HL-60 (cell line): Measurements from ENCODE around the gene TRPM2.

Experiments
- DNase-seq, 2 experiments: peaks; one replicate each; pipeline ENCODE4 v3.0.0-alpha.2; 2010 to 2020; ENCODE audit warnings: low read depth in 1 of 2, low spot score in 1 of 2
- H3K27ac ChIP-seq: fragments of 250-450 bp; sonication (Bioruptor Pico); replicated peaks from 2 replicates; pipeline ENCODE4 v1.5.1; 2020; ENCODE audit warnings: mild to moderate bottlenecking, moderate library complexity
- H3K27me3 ChIP-seq: fragments of 250-450 bp; sonication (Bioruptor Pico); 2 replicates; pipeline ENCODE4 v1.5.1; 2021; ENCODE audit warnings: mild to moderate bottlenecking, moderate library complexity; ENCODE audit not compliant: insufficient read depth, poor library complexity, severe bottlenecking
- H3K4me3 ChIP-seq: replicated peaks from 2 replicates; pipeline ENCODE4 v1.5.1; 2011; ENCODE audit warnings: mild to moderate bottlenecking, control low read depth, low read length; ENCODE audit not compliant: insufficient read depth
- GABPA ChIP-seq: IDR thresholded peaks from 2 replicates; pipeline ENCODE4 v1.6.1; 2012; ENCODE audit warnings: low read depth
- POLR2AphosphoS5 ChIP-seq: IDR thresholded peaks from 2 replicates; pipeline ENCODE4 v1.6.1; 2012; ENCODE audit warnings: low read depth
- SPI1 ChIP-seq: IDR thresholded peaks from 2 replicates; pipeline ENCODE4 v1.6.1; 2012; ENCODE audit warnings: low read depth, mild to moderate bottlenecking, borderline replicate concordance
- TF ChIP-seq, protein P1 (sequence below): IDR thresholded peaks from one replicate; pipeline ENCODE4 v1.5.1; 2011; ENCODE audit warnings: low read length, control low read depth, inconsistent platforms; ENCODE audit not compliant: insufficient read depth
- TF ChIP-seq, protein P2 (sequence below): IDR thresholded peaks from 2 replicates; pipeline ENCODE4 v1.6.1; 2012; ENCODE audit warnings: low read depth; ENCODE audit not compliant: insufficient replicate concordance

The TRPM2 gene

DNA sequence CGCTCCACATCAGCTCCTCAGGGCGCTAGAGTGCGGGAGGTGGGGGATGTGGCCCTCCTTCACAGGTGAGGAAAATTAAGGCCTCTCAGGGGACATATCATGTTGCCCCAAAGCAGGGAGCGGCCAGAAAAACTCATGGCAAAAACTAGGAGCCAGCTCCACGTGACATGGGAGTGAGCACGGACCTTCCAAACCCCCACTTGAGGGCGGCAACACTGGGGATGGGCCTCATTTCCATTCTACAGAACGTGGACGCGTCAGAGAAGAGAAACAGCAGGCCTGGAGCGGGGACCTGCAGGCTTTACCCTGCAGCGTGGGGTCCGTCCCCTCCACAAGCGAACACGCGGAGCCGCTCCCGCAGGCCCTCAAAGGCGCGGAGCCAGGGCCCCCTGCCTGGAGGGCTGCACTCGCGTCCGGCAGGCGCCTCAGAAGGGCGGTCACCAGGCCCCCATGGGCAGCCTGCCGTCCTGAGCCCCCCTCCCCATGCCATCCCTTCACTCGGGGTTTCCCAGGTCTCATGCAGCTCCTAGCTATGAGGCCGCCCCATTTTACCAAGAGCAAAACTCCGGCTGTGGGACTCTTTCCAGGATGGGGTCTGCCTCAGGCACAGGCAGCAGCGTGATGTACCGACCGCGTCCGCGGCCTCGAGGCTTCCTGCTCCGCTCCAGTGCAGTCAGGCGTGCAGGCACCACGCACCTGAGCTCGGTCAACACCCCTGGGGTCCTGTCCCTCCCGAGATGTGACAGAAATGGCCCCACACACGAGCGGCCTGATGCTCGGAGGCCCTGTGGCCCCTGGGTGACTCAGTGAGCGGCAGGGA lies 19.7 kb upstream of the TRPM2 start:
- Histone ChIP-seq H3K27me3 (no peaks in the 10 kb centered on the region), H3K27ac (no peak overlapping the region), H3K4me3 (no peak overlapping the region)
- TF ChIP-seq GABPA (no peak), SPI1 (no peak), POLR2AphosphoS5 (no peak)
- TF ChIP-seq, protein P1, sequence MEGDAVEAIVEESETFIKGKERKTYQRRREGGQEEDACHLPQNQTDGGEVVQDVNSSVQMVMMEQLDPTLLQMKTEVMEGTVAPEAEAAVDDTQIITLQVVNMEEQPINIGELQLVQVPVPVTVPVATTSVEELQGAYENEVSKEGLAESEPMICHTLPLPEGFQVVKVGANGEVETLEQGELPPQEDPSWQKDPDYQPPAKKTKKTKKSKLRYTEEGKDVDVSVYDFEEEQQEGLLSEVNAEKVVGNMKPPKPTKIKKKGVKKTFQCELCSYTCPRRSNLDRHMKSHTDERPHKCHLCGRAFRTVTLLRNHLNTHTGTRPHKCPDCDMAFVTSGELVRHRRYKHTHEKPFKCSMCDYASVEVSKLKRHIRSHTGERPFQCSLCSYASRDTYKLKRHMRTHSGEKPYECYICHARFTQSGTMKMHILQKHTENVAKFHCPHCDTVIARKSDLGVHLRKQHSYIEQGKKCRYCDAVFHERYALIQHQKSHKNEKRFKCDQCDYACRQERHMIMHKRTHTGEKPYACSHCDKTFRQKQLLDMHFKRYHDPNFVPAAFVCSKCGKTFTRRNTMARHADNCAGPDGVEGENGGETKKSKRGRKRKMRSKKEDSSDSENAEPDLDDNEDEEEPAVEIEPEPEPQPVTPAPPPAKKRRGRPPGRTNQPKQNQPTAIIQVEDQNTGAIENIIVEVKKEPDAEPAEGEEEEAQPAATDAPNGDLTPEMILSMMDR, result no peak
- TF ChIP-seq, protein P2, sequence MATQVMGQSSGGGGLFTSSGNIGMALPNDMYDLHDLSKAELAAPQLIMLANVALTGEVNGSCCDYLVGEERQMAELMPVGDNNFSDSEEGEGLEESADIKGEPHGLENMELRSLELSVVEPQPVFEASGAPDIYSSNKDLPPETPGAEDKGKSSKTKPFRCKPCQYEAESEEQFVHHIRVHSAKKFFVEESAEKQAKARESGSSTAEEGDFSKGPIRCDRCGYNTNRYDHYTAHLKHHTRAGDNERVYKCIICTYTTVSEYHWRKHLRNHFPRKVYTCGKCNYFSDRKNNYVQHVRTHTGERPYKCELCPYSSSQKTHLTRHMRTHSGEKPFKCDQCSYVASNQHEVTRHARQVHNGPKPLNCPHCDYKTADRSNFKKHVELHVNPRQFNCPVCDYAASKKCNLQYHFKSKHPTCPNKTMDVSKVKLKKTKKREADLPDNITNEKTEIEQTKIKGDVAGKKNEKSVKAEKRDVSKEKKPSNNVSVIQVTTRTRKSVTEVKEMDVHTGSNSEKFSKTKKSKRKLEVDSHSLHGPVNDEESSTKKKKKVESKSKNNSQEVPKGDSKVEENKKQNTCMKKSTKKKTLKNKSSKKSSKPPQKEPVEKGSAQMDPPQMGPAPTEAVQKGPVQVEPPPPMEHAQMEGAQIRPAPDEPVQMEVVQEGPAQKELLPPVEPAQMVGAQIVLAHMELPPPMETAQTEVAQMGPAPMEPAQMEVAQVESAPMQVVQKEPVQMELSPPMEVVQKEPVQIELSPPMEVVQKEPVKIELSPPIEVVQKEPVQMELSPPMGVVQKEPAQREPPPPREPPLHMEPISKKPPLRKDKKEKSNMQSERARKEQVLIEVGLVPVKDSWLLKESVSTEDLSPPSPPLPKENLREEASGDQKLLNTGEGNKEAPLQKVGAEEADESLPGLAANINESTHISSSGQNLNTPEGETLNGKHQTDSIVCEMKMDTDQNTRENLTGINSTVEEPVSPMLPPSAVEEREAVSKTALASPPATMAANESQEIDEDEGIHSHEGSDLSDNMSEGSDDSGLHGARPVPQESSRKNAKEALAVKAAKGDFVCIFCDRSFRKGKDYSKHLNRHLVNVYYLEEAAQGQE, result no peak
- DNase-seq, result no peak

DNA sequence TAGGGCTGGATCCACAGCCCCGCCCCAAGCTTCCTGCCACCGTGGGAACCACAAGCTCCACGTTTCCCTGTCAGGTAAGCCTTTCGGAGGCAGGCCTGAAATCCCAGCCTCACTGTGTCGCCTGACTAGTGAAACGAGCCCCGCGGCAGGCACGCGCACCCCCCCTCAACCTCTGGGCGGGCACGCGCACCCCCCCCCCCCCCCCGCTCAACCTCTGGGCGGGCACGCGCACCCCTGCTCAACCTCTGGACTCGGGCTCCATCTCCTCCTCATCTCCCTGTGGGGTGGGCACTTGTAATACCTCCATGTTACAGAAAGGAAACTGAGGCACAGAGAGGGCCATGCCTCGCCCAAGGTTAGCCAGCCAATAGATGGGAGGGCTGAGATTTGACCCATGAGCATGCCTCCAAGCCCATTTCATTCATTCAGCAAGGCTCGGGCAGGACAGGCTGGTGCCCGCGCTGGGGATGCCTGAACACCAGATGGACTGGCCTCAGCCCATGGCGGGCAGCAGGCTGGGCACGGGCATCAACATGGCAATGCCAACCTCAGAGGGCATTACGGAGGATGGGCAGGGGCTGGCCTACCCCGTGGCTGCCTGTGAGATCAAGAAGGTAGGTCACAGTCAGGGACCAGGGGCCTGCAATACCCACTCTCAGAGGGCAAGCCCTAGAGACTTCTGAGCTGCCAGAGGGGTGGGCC lies 18.9 kb upstream of the TRPM2 start:
- Histone ChIP-seq H3K27ac (no peak overlapping the region), H3K4me3 (no peak overlapping the region), H3K27me3 (no peaks in the 10 kb centered on the region)
- TF ChIP-seq POLR2AphosphoS5 (no peak), SPI1 (no peak), GABPA (no peak)
- TF ChIP-seq, protein P2, result no peak
- no peak for DNase-seq

DNA sequence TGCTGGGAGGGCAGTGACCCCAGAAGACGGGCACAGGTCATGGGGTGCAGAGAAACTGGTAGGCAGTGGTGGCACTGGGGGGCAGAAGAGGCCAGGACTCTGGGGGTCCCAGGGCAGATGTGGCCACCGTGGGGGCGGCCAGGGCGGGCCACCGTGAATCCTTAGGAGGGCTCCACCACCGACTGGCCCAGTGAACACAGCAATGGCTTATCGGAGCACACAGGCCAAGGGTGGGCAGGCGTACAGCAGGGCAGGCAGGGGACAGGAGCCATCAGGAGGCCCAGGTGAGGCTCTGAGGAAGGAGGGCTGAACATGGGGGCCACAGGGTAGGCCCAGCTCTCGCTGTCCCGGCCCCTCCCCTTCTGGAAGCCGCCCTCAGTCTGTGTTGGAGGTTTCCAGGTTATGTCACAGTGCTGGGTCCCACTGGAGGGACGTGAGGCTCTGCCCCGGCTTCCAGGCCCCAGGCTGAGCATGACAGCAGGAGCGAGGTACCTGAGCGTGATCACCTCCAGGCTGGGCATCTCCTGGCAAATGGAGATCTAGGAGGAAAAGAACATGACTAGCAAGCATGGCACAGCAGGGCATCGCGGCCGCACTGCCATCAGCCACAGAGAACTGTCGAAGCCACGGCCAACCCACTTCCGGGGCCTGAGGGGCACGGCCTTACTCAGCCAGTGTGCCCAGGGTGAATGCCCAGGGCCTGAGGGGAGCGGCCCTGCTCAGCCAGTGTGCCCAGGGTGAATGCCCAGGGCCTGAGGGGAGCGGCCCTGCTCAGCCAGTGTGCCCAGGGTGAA lies 18.0 kb upstream of the TRPM2 start:
- no peak overlapping the region for H3K27ac ChIP-seq
- TF ChIP-seq, protein P2, result no peak
- TF ChIP-seq, protein P1, result no peak
- TF ChIP-seq GABPA, result no peak
- TF ChIP-seq SPI1, result no peak
- no peak for TF ChIP-seq POLR2AphosphoS5
- no peak for DNase-seq
- H3K4me3 ChIP-seq, result no peak overlapping the region
- no peaks in the 10 kb centered on the region for H3K27me3 ChIP-seq
